Ovary (tissue), 9 donors: ENCODE measurements around the gene ZNF860. TPM values are rescaled to one million over a fixed set of nuclear protein-coding genes. Genes with fewer than 3 reads are reported as not detected.
"Not testable (repeated sequence)": the region's sequence is repeated elsewhere in the genome, so short reads cannot be mapped to it uniquely, and the experiment has no call there.

Experiments used
- DNase-seq, 5 donors: peaks; one replicate each; pipeline ENCODE4 v3.0.0-alpha.2; 2019 to 2020
- H3K27ac ChIP-seq, 2 donors: fragments of 200-600 bp; one replicate each; pipeline versions ENCODE4 v1.5.1 to v1.8.0; 2019 to 2022
- H3K27me3 ChIP-seq: fragments of 200-600 bp; one replicate; pipeline ENCODE4 v1.8.0; 2022
- H3K36me3 ChIP-seq: fragments of 200-600 bp; sonication (generic); one replicate; pipeline ENCODE4 v1.5.1; 2019
- H3K4me1 ChIP-seq: one replicate; pipeline ENCODE4 v1.8.1; 2013; ENCODE audit warnings: mild to moderate bottlenecking, moderate library complexity; ENCODE audit not compliant: insufficient read depth
- H3K4me3 ChIP-seq: fragments of 200-600 bp; sonication (generic); one replicate; pipeline ENCODE4 v1.5.1; 2017
- H3K9me3 ChIP-seq, 2 donors: fragments of 200-600 bp in 1 of 2; sonication (generic) in 1 of 2; one replicate each; pipeline versions ENCODE4 v1.5.1 to v1.8.1; 2013 to 2019; ENCODE audit warnings: mild to moderate bottlenecking in 1 of 2, moderate library complexity in 1 of 2
- CTCF ChIP-seq, 3 donors: fragments of 450-650 bp in 2 of 3; fragments of 200-600 bp in 1 of 3; IDR thresholded peaks; one replicate each; pipeline versions ENCODE4 v1.5.1 to v1.8.0; 2016 to 2022; ENCODE audit warnings: antibody characterized with exemption in 3 of 3, mild to moderate bottlenecking in 1 of 3
- EP300 ChIP-seq: sonication (generic); formaldehyde crosslinking; IDR thresholded peaks from one replicate; pipeline ENCODE4 v1.6.1; 2017; ENCODE audit warnings: antibody characterized with exemption
- POLR2A ChIP-seq: fragments of 450-650 bp; IDR thresholded peaks from one replicate; pipeline ENCODE4 v1.6.1; 2017; ENCODE audit warnings: antibody characterized with exemption, mild to moderate bottlenecking, moderate library complexity
- WGBS, 3 donors: extraction: QIAGEN DNeasy Blood & Tissue Kit in 1 of 3; methylation state at CpG; one replicate each; pipeline versions ENCODE4 v1.1.5 to v1.1.7; 2013 to 2017; 5-methylcytosine and 5-hydroxymethylcytosine counted together
- intact Hi-C, 4 donors: fragments of 100-400 bp; cut with DNase I; formaldehyde crosslinking; loops; one replicate each; pipeline versions ENCODE4 v1.11.0 to v1.15.1; 2022 to 2023
- polyA plus RNA-seq, 2 donors: library from polyadenylated mRNA; stranded (reverse); fragments of 200-250 nt in 1 of 2; fragments of 350-450 nt in 1 of 2; fragmentation: Illumina TruSeq in 1 of 2; extraction: RNeasy Lipid Tissue Mini Kit (QIAGEN cat#74804) in 1 of 2; gene quantifications; one replicate each; pipeline ENCODE4 v1.2.3, GENCODE V29; 2013 to 2014
- total RNA-seq, 7 donors: library from RNA; depleted of rRNA in 2 of 7; stranded (reverse); fragments of >200 nt in 2 of 7; fragmentation: NEBNext Ultra II Directional in 3 of 7; extraction: Animal tissue kit (Norgen Biotek cat#: 25700) in 3 of 7; gene quantifications; one replicate each; pipeline versions ENCODE4 v1.1.0 to v1.2.4, GENCODE V29; 2016 to 2023
- donor health status: DM: no; HTN: no; CAD: no; lungs with moderate emphysema.
- donor health status: DM: no; HTN: no; CAD: no.
- donor health status: Bipolar disorder and iron deficiency.
- donor health status: DM: yes; HTN: yes; CAD: no.
- donor health status: DM: no; HTN: no; CAD: no.
- donor health status: DM: yes; HTN: yes; CAD: no.

The ZNF860 gene
- total and polyA plus RNA-seq, 9 donors = 0.28 to 1.6 (median 1.1) TPM

DNA sequence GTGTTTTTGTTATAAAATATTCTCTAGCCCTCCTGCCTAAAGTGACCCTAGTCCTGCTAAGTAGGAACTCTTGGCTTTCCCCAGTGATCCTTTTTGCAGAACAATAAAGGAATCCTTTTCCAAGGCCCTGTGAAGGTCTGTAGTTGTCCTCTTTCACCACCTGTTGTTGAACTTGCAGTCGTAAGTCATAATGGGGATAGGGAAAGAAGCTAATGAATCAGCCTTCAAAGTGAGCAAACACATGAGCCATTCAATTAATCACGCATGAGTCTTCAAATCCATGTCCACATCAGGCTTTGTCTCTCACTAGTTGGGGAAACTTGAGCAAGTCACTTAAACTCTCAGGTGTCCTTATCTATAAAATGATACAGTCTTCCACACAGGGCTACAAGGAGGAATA, 27.6 kb downstream of the ZNF860 start:
- TF ChIP-seq POLR2A (no peak), CTCF (IDR thresholded peaks at IDR 0.05) (no peak), EP300 (no peak)
- 85 to 91% (median 91%) methylated on average over 2 of the region's 2 CpGs for WGBS, 3 donors
- no peak overlapping the region for H3K4me3 ChIP-seq
- no peak overlapping the region for H3K27ac ChIP-seq
- DNase-seq = no peak
- no peaks in the 10 kb centered on the region for H3K27me3 ChIP-seq
- no peaks in the 10 kb centered on the region for H3K9me3 ChIP-seq
- no peaks in the 10 kb centered on the region for H3K36me3 ChIP-seq
- H3K4me1 ChIP-seq = no peaks in the 10 kb centered on the region
- intact Hi-C loops = no loop called here

DNA sequence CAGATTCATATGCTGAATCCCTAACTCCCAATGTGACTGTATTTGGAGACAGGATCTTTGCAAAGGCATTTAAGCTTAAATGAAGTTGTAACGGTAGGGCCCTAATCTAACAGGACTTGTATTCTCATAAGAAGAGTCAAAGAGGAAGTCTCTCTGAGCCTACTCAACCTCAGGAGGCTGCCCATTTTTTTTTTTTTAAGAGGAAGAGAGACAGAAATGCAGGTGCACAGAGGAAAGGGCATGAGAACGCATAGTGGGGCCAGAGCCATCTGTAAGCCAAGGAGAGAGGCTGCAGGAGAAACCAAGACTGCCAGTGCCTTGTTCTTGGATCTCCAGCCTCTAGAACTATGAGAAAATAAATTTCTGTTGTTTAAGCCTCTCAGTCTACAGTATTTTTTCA, 28.4 kb downstream of the ZNF860 start:
- Histone ChIP-seq H3K27me3 (no peaks in the 10 kb centered on the region), H3K9me3 (no peaks in the 10 kb centered on the region), H3K4me3 (no peak overlapping the region), H3K27ac (no peak overlapping the region), H3K36me3 (no peaks in the 10 kb centered on the region), H3K4me1 (no peaks in the 10 kb centered on the region)
- 91 to 95% (median 95%) methylated on average over 2 of the region's 2 CpGs for WGBS, 3 donors
- intact Hi-C loops = no loop called here
- no peak for DNase-seq
- no peak for TF ChIP-seq CTCF (IDR thresholded peaks at IDR 0.05)
- TF ChIP-seq EP300 = no peak
- TF ChIP-seq POLR2A = no peak

GRCh38 chr3:32010699-32011098, 29.1 kb downstream of the ZNF860 start:
- H3K4me1 ChIP-seq, H3K36me3 ChIP-seq, H3K27me3 ChIP-seq, DNase-seq, H3K27ac ChIP-seq, H3K9me3 ChIP-seq, H3K4me3 ChIP-seq, intact Hi-C loops: not testable (repeated sequence)
- 89 to 100% (median 92%) methylated on average over 7 of the region's 7 CpGs for WGBS, 3 donors

DNA sequence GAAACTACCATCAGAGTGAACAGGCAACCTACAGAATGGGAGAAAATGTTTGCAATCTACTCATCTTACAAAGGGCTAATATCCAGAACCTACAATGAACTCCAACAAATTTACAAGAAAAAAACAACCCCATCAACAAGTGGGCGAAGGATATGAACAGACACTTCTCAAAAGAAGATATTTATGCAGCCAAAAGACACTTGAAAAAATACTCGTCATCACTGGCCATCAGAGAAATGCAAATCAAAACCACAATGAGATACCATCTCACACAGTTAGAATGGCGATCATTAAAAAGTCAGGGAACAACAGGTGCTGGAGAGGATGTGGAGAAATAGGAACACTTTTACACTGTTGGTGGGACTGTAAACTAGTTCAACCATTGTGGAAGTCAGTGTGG, 34.1 kb downstream of the ZNF860 start:
- H3K36me3 ChIP-seq, H3K27me3 ChIP-seq, intact Hi-C loops, H3K4me1 ChIP-seq, H3K4me3 ChIP-seq, H3K27ac ChIP-seq, DNase-seq, H3K9me3 ChIP-seq: not testable (repeated sequence)
- 95 to 99% (median 98%) methylated on average over 3 of the region's 3 CpGs for WGBS, 3 donors

- no peak overlapping the region for H3K4me3 ChIP-seq
- intact Hi-C loops = no loop called here
- H3K27me3 ChIP-seq = no peaks in the 10 kb centered on the region
- no peaks in the 10 kb centered on the region for H3K9me3 ChIP-seq
- no peak overlapping the region for H3K27ac ChIP-seq
- WGBS, 3 donors = 62 to 67% (median 67%) methylated on average over 3 of the region's 3 CpGs
- no peaks in the 10 kb centered on the region for H3K4me1 ChIP-seq
- no peaks in the 10 kb centered on the region for H3K36me3 ChIP-seq
- TF ChIP-seq POLR2A (no peak), EP300 (no peak), CTCF (IDR thresholded peaks at IDR 0.05) (no peak)
- DNase-seq = no peak
Observed at GRCh38 chr3:32017286-32017685, 35.7 kb downstream of the ZNF860 start.
